Skin epidermis (tissue), 12 donors: ENCODE data around the gene TEKT5.
"Not testable (repeated sequence)": the region's sequence is repeated elsewhere in the genome, so short reads cannot be mapped to it uniquely, and the experiment has no call there.

Experiments used
- H3K27ac ChIP-seq, 21 experiments: fragments of 200-600 bp; sonication (generic) in 11 of 21; one replicate each; pipeline ENCODE4 v1.5.0; 2020; ENCODE audit warnings: mild to moderate bottlenecking in 3 of 21, inconsistent platforms in 2 of 21, moderate library complexity in 2 of 21
- H3K4me3 ChIP-seq, 7 experiments: fragments of 200-600 bp; sonication (generic) in 2 of 7; one replicate each; pipeline ENCODE4 v1.5.0; 2020; ENCODE audit warnings: inconsistent platforms in 2 of 7, mild to moderate bottlenecking in 2 of 7, moderate library complexity in 1 of 7

TEKT5 gene

DNA sequence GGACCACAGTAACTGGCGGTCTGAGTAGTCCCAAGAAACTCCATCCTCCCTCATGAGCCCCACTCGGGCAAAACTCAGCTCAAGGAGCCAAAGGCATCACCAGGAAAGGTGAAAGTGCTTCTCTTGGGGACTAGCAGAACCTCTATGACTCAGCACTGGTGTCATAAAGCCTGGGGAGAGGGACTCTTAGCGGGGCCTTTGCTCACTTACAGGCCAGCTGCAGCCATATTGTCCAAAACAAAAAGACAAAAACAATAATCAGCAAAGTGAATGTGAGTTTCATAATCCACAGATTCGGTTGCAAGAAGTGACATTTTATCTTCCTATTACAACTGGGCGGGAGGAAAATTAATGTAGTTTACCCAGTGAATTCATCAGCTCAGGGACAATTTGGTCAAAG lies at the start of gene TEKT5:
TSS of gene TEKT5 (minus strand) at position 101 of the 400 bp plus-strand sequence. CDS start at position 44, 57 bp downstream.
- no peak within 1 kb of the TSS for H3K4me3 ChIP-seq
- H3K27ac ChIP-seq = no peak within 1 kb of the TSS

DNA sequence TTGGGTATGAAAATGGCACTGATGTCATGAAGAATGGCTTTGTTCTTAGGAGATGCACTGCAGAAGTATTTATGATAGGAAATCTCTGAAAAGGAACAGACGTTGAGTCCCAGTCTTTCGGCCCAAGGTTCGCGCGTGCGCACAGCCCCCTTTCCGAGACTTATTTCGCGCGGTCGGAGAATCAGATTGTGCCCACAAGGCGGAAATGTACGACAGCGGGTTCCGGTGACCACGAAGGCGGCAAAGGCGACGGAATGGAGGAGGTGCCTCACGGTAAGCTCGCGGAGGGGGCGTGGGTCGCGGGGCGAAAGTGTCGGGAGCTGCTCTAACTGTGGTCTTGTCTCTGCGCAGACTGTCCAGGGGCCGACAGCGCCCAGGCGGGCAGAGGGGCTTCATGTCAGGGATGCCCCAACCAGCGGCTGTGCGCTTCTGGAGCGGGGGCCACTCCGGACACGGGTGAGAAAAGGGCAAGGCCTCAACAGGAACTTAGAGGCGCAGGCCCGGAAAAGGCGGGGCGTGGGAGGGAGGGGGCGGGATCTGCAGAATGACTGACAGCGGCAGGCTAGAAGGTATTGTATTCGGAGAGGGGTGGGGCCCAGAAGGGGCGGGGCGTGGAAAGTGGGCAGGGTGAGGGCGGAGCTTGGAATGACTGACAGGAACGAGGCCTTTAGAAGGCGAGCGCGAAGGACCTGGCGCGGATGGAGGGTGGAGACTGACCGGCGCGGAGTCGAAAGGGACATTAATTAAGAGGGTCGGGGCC lies 49.1 kb upstream of the TEKT5 start, which contains the start of gene NUBP1:
TSS of gene NUBP1 (plus strand) at position 233 of the 760 bp plus-strand sequence. CDS start at position 255, 22 bp downstream.
- peak within 1 kb of the TSS; percentile 82 to 100 (median 97) for H3K27ac ChIP-seq
- peak within 1 kb of the TSS; percentile 41 to 56 (median 49) for H3K4me3 ChIP-seq

DNA sequence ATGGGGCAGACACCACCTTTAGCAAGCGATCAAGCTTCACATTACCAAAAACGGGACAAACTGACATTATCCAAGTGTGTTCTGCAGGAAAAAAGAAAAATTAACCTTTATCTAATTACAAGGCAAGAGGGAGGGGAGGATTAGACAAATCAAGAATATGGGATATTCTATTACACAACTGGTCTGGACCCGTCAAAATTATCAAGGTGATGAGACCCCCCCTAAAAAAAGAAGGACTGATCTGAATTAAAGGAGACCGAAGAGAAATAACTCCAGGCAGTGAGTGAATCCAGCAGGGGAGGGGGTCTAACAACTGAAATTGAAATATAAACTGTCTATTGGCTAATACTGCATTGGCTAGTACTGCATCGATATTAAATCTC lies 48.5 kb upstream of the TEKT5 start:
- Histone ChIP-seq H3K4me3 (peak overlapping the region in 5 of 7 experiments; percentile 43 to 56 (median 52)), H3K27ac (peak overlapping the region in 20 of 21 experiments; percentile 92 to 100 (median 98))

DNA sequence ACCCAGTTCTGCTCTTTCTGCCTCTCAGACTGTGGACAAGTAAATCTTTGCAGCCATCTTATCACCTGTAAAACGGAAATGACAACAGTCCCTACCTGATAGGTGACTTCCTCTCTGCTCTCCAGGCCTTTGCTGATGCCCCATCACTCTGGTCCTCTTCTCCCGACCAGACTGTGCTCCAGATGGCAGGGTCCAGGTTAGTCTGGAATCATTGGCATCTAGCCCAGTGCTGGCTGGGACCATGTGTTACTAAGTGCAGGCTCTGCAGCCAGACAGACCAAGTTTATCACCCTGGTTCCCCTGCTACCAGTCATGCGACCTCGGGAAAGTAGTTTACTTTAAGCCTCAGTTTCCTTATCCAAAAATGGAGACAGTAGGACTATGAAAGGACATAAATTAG lies 47.1 kb upstream of the TEKT5 start:
- Histone ChIP-seq H3K4me3 (no peak overlapping the region), H3K27ac (no peak overlapping the region)

DNA sequence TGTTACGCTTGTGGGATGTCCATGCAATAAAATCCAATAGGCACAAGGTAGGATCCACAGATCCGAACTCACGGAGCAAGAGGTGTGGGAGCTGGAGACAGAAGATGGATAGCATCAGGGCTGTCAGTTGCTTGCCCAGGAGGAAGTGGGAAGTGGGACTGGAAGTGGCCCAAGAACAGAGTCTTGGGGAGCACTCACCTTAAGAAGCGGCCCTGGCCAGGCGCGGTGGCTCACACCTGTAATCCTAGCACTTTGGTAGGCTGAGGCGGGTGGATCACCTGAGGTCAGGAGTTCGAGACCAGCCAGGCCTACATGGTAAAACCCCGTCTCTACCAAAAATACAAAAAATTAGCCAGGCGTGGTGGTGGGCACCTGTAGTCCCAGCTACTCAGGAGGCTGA lies 46.5 kb upstream of the TEKT5 start:
- H3K4me3 ChIP-seq, H3K27ac ChIP-seq: not testable (repeated sequence)

DNA sequence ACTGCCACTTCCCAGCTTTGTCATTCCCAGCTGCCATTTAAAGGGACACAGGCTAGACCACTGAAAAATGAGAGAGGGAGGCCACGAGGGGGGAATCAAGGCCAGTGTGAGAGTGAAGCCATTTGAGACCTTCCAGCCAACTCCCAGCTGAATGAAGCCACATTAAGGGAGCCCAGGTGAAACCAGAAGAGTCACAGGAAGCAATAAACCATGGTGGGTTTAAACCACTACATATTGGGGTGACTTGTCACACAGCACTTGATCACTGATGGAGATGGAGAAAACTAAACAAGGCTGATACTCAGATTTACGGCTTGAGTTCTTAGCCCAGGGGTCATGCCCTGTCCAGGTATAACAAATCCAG lies 46.1 kb upstream of the TEKT5 start:
- H3K4me3 ChIP-seq = no peak overlapping the region
- H3K27ac ChIP-seq = no peak overlapping the region

DNA sequence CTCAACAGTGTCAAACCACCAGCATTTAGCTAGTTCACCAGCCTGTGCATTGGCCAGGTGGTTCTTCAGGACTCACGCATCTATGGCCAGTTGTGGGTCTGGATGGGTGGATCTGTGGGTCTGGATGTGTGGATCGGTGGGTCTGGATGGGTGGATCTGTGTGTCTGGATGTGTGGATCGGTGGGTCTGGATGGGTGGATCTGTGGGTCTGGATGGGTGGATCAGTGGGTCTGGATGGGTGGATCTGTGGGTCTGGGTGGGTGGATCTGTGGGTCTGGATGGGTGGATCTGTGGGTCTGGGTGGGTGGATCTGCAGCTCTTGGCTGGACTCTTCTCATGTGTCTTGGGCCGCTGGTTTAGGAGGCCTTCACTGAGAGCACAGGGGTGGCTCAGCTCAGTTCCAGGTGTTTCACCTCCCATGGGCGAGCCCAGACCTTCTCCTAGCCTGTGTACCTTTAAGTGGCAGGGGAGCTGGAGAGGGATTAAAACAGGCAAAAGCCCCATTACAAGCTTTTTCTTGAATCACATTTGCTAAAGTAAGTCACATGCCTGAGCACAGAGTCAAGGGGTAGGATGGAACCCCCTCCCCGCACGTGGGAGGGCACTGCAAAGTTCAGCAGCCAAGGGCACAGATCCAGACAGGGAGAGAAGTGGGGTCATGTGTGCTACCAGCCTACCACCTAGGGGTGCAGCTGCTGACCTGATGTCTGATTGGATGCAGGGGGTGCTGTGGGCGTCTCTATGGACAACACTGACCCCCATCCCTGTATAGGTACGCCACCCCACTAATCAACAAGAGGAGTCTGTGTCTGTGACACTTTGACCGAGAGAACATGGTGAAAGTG lies 45.5 kb upstream of the TEKT5 start:
- no peak overlapping the region for H3K27ac ChIP-seq
- H3K4me3 ChIP-seq = no peak overlapping the region

DNA sequence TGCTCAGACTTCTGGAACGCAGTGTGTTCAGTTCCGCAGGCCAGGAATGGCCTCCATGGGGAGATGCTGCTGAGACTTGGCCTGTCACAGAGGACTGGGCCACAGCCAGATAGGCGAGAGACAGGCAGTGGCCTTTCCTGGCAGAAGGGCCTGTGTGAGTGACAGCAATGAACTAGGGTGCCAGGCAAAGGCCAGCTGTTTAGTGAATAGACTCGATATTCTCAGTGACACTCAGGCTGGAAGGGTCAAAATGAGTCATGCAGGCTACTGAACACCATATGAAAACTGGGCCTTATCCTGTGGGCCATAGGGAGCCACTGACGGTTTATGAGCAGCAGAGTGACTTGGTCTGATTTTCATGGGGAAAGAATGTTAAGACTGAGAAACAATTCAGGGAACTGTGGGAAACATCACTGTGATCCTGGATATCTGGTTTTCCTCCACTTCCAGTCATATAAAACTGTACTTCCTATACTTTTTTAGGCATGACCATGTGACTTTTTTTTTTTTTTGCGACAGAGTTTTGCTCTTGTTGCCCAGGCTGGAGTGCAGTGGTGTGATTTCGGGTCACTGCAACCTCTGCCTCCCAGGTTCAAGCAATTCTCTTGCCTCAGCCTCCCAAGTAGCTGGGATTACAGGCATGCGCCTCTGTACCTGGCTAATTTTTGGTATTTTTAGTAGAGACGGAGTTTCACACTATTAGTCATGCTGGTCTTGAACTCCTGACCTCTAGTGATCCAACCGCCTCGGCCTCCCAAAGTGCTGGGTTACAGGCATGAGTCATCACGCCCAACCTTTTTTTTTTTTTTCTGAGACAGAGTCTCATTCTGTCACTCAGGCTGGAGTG lies 43.7 kb upstream of the TEKT5 start:
- peak overlapping the region in 14 of 21 experiments; percentile 10 to 72 (median 66) for H3K27ac ChIP-seq
- no peak overlapping the region for H3K4me3 ChIP-seq

DNA sequence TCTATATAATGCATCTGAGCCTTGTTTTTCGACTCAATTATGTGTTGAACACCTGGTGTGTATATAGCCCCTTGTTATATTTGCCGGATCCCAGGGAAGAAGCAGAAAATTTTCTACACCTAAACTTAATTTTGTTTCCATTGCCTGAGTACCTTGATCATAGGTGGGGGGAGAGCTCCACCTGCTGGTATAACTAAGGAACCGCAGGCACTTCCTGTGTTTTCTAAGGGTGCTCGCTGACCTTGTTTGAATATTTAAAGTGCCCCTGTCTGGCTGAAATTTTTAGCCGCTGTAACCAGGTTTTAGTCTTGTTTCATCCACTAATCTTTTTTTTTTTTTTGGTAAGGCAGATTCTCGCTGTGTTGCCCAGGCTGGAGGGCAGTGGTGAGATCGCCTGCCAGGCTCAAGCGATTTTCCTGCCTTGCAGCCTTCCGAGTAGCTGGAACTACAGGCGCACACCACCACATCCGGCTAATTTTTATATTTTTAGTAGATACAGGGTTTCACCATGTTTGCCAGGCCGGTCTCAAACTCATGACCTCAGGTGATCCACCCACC lies 42.4 kb upstream of the TEKT5 start:
- Histone ChIP-seq H3K4me3 (peak overlapping the region in 1 of 7 experiments; percentile 13), H3K27ac (peak overlapping the region in 17 of 21 experiments; percentile 12 to 72 (median 62))

DNA sequence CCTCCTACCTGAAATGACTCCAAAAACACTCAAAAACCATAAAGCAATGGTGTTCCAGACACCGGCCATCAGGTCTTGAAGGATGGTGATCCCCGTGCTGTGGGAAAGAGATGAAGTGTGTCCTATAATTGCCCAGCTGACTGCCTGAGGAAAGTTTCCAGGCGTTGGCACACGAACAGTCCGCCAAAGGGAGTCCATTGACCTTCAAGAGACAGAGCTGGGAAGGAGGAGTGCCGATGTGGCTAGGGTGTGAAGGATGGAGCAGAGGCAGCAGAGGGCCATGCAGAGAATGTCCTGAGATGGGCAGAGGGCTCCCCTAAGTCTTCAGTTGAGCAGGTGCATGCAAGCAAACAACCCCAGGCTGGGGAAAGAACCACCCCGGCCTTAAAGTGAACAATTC lies 37.1 kb upstream of the TEKT5 start:
- no peak overlapping the region for H3K27ac ChIP-seq
- no peak overlapping the region for H3K4me3 ChIP-seq

DNA sequence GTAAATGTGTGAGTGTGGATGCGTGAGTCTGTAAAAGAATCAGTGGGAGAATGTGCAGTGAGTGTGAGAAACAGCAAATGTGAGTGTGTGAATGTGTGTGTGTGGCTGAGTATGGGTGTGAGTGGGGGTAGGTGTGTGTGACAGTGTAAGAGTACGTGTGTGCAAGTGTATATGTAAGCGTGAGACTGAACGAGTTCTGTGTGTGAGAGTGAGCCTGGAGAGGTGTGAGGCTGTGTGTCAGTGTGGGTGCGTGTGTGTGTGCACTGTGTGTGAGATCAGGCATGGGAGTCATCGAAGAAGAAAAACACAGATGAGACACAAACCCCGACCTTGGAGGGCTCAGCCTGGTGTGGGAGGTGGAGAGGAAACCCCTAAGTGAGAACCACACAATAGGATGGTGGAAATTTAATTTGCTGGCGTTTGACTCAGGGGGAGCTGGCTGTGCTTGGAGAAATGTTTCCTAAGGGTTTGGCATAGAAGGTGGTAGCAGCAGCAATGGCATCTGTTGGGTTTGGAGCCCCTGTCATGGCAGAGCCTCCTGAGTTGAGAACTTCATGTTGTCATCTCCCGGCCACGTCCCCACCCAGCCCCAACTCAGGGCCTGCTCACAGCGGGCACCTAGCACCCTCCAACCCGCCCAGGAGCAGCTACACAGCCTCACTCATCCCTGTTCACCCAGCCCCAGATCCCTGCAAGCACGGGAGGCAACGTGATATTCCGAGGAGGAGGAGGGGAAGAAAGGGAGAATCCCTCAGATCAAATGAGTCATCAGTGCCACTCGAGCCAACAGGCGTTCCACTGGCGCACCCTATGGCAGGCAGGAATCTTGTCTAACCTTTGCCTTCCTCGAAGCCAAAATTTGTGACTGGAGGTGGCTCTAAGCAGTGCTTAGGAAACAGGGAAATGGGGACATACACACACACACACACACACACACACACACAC lies 34.6 kb upstream of the TEKT5 start:
- Histone ChIP-seq H3K4me3 (no peak overlapping the region), H3K27ac (peak overlapping the region in 2 of 21 experiments; percentile 19 to 50)

DNA sequence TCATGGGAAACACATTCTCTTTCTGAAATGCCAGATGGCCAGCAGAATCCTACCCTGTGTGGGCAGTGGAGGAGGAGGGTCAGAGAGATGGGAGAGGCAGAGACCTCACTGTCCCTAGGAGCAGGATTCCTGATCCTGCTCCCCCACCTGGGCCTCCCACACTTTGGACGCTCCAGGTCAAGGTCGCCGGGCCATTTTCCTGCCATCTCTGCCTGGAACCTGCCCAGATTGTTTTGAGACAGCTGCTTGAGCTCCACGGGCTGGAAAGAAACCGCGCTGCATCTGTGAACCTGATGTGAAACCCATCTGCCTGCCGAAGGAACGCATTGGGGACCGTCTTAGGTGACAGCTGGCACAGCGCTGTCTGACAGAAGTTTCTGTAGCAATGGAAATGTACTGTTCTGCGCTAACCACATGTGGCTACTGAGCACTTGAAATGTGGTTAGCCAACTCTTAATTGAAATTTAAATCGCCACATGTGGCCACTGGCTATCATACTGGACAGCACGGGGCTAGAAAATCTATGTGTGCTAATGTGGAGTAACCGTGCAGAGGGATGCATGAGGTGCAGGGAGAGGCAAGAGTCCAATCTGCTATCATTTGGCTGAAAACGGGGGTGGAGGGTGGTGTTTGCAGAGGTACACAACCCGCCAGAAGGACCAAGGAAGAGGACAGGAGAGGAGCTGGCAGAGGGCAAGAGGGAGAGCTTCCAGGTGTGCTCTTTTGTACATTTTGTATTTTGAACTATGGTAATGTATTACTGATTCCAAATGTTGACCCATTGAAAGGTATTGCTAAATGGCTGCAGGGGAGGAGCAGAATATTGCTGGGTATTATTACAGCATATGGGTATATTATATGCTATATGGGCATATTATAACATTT lies 33.5 kb upstream of the TEKT5 start:
- no peak overlapping the region for H3K4me3 ChIP-seq
- no peak overlapping the region for H3K27ac ChIP-seq

DNA sequence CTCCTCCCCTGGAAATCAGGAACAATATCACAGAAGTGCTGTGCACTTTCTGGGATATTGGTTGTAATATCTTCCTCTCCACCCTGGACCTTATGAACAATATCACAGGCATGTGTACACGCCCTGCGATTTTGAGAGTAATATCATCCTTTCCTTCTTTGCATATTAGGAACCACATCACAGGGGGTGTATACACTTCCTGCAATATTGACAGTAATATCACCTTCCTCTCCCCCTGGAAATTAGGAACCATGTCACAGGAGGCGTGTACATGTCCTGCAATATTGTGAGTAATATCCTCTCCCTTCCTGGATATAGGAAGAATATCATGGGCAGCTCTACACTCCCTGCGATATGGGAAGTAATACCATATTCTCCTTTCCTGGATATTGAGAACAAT lies 14.2 kb upstream of the TEKT5 start:
- Histone ChIP-seq H3K4me3 (no peak overlapping the region), H3K27ac (no peak overlapping the region)

DNA sequence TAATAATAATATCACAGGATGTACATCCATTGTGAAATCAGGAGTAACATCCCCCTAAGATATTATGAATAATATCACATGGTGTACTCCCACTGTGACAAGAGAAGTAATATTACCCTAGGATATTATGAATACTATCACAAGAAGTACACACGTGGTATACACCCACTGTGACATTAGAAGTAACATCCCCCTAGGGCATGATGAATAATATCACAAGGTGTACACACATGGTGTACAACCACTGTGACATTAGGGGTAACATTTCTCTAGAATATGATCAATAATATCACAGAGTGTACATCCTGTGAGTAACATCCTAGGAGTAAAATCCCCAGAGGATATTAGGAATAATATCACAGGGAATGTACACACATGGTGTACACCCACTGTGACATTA lies 5.0 kb upstream of the TEKT5 start:
- no peak overlapping the region for H3K4me3 ChIP-seq
- H3K27ac ChIP-seq = no peak overlapping the region

DNA sequence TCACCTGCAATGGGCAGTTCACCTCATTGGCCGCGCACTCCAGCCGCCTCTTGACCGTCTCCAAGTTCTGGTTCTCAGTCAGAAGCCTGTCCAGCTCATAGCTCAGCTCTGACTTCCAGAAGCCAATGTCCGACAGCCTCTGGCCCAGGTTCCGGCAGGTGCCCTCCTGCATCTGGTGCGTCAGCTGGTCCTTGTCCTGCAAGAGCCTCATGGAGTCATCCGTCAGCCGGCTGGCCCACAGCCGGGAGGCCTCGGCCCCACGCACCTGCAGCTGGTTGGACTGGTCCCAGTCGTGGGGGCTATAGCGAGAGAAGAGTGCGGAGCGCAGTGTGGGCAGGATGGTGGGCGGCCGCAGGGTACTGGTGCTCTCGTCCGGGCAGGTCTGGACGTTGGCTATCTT lies 424 bp downstream of the TEKT5 start:
- no peak overlapping the region for H3K27ac ChIP-seq
- H3K4me3 ChIP-seq = no peak overlapping the region

DNA sequence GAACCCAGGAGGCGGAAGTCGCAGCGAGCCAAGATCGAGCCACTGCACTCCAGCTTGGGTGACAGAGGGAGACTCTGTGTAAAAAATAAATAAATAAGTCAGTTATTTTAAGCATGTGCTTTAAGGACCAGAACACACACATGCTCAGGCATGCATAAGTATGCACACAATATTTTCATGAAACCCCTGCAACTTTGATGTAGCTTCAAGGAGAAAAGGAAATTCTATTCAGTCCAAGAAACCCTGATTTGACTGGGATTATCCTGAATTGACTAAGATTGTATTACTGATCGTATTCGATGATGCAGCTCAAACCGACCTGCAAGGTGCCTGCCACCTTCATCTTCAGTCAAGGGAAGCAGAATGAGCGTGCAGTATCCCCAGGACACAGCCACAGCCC lies 841 bp downstream of the TEKT5 start:
- Histone ChIP-seq H3K27ac (no peak overlapping the region), H3K4me3 (no peak overlapping the region)

DNA sequence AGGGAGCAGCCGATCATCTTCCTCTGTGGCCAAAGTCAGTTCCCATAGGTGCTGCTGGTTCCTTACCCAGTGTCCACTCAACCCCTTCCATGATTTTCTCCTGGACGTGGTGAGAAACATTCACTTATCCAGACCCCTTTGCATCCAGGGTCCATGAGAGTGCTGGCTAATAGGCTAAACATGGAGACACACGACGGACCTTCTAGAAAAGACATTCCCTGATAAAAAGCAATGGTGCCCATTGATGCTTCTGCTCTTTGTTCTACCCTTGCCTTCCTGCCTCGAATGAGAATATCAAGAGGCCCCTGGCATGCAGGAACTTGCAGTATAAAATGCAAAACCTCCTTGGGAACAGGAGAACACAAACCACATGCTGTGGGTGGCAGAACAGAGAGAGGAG lies 2.3 kb downstream of the TEKT5 start:
- no peak overlapping the region for H3K27ac ChIP-seq
- H3K4me3 ChIP-seq = no peak overlapping the region

DNA sequence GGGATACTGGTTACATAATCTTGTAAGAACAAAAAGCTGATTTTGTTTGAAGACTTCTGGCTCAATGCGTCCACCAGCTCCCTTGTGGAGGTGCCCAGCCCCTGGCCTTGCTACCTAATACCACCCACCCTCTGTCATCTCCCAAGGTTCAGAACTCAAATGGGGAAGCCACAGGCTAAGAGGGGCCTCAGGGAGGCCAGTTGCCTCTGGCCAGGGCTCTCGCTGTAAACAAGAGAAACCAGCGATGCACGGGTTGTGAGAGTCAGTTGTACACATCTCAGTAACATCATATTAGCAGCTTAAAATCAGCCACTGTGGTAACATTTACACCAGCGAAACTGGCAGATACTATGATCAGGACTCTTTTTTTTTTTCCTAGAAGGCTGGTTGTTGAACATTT lies 6.0 kb downstream of the TEKT5 start:
- H3K4me3 ChIP-seq = no peak overlapping the region
- no peak overlapping the region for H3K27ac ChIP-seq
